ENCODE data around the gene FAM107B. TPM values are rescaled to one million over a fixed set of nuclear protein-coding genes. Genes with fewer than 3 reads are reported as not detected.

Gene FAM107B
- total RNA-seq, 1 experiment from 2014 or later: 41.6 TPM

DNA sequence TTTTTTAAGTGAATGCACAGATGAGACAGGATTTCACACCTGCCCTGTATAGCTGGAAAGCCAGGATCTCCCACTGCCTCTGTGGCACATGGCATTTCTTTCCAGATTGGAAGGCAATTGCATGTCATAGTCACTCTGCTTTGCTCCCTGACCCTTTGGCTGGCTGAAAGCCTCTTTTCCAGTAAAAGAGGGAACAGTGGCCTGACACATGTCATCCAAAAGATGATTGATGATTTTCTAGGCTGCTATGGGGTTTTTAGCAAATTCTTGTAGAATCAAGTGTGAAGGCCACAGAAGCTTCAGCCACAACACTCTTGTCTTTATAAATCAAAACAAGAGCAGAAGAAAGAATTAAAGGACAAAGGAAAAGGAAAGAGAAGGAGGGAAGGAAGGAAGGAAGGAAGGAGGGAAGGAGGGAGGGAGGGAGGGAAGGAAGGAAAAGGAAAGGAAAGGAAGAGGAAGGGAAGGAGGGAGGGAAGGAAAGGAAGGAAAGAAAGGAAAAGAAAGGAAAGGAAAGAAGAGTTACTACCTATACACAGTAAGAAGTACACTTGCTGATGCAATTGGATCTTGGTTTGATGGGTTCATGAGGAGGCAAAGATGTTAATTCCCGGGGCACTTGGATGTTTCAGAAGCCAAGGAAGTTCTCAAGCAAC is 285.0 kb downstream of the FAM107B start:
- ATAC-seq (no peak), DNase-seq (ENCODE audit: low read depth, low spot score) (no peak)
- no peaks in the 10 kb centered on the region for H4K20me1 ChIP-seq (ENCODE audit: insufficient read depth)
- TF ChIP-seq ELF1 (IDR thresholded peaks at IDR 0.05; ENCODE audit: borderline replicate concordance, low read depth) (no peak), JUND (IDR thresholded peaks at IDR 0.05) (no peak), TCF7L2 (IDR thresholded peaks at IDR 0.05; ENCODE audit: borderline replicate concordance, extremely low read depth, insufficient read depth, insufficient read length) (no peak), EGR1 (IDR thresholded peaks at IDR 0.05; ENCODE audit: low read depth) (no peak), POLR2A (IDR thresholded peaks at IDR 0.05; ENCODE audit: borderline replicate concordance, extremely low read depth, insufficient read depth, insufficient read length) (no peak), RAD21 (IDR thresholded peaks at IDR 0.05; ENCODE audit: low read depth) (no peak), FOSL1 (IDR thresholded peaks at IDR 0.05; ENCODE audit: low read depth) (no peak), SRF (IDR thresholded peaks at IDR 0.05; ENCODE audit: low read depth) (no peak), ZFX (IDR thresholded peaks at IDR 0.05) (no peak), POLR2AphosphoS5 (IDR thresholded peaks at IDR 0.05; ENCODE audit: low read depth, low read length) (no peak)
- TF ChIP-seq, protein P1, sequence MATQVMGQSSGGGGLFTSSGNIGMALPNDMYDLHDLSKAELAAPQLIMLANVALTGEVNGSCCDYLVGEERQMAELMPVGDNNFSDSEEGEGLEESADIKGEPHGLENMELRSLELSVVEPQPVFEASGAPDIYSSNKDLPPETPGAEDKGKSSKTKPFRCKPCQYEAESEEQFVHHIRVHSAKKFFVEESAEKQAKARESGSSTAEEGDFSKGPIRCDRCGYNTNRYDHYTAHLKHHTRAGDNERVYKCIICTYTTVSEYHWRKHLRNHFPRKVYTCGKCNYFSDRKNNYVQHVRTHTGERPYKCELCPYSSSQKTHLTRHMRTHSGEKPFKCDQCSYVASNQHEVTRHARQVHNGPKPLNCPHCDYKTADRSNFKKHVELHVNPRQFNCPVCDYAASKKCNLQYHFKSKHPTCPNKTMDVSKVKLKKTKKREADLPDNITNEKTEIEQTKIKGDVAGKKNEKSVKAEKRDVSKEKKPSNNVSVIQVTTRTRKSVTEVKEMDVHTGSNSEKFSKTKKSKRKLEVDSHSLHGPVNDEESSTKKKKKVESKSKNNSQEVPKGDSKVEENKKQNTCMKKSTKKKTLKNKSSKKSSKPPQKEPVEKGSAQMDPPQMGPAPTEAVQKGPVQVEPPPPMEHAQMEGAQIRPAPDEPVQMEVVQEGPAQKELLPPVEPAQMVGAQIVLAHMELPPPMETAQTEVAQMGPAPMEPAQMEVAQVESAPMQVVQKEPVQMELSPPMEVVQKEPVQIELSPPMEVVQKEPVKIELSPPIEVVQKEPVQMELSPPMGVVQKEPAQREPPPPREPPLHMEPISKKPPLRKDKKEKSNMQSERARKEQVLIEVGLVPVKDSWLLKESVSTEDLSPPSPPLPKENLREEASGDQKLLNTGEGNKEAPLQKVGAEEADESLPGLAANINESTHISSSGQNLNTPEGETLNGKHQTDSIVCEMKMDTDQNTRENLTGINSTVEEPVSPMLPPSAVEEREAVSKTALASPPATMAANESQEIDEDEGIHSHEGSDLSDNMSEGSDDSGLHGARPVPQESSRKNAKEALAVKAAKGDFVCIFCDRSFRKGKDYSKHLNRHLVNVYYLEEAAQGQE (IDR thresholded peaks at IDR 0.05; ENCODE audit: low read depth): no peak
- TF ChIP-seq, protein P2, sequence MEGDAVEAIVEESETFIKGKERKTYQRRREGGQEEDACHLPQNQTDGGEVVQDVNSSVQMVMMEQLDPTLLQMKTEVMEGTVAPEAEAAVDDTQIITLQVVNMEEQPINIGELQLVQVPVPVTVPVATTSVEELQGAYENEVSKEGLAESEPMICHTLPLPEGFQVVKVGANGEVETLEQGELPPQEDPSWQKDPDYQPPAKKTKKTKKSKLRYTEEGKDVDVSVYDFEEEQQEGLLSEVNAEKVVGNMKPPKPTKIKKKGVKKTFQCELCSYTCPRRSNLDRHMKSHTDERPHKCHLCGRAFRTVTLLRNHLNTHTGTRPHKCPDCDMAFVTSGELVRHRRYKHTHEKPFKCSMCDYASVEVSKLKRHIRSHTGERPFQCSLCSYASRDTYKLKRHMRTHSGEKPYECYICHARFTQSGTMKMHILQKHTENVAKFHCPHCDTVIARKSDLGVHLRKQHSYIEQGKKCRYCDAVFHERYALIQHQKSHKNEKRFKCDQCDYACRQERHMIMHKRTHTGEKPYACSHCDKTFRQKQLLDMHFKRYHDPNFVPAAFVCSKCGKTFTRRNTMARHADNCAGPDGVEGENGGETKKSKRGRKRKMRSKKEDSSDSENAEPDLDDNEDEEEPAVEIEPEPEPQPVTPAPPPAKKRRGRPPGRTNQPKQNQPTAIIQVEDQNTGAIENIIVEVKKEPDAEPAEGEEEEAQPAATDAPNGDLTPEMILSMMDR (IDR thresholded peaks at IDR 0.05 in 2 of 3, conservative IDR thresholded peaks at IDR 0.05 in 1 of 3; ENCODE audit: borderline replicate concordance in 1 of 3, insufficient read depth in 1 of 3, low read depth in 2 of 3, low read length in 2 of 3): no peak
- TF ChIP-seq, protein P3, sequence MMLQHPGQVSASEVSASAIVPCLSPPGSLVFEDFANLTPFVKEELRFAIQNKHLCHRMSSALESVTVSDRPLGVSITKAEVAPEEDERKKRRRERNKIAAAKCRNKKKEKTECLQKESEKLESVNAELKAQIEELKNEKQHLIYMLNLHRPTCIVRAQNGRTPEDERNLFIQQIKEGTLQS (IDR thresholded peaks at IDR 0.05): no peak
- H3K36me3 ChIP-seq (ENCODE audit: control insufficient read depth in 1 of 2, insufficient read depth in 2 of 2, low read length in 2 of 2): no peaks in the 10 kb centered on the region
- H3K4me2 ChIP-seq (ENCODE audit: low read length): no peak overlapping the region
- intact Hi-C loops (cut with micrococcal nuclease): no loop called here
- H3K9me3 ChIP-seq (ENCODE audit: control insufficient read depth in 1 of 2, insufficient read depth in 1 of 2, low read depth in 1 of 2, low read length in 2 of 2): no peaks in the 10 kb centered on the region
- peaks cover 50% of the 10 kb centered on the region for H3K27me3 ChIP-seq (ENCODE audit: insufficient read depth, low read length)
- no peak overlapping the region for H2AFZ ChIP-seq (ENCODE audit: low read depth, low read length, poor library complexity, severe bottlenecking)
- no peaks in the 10 kb centered on the region for H3K9me2 ChIP-seq (ENCODE audit: insufficient read depth)
- no peak overlapping the region for H3K9ac ChIP-seq (ENCODE audit: low read length)
- POLR2A ChIA-PET: no interaction called here
- H3K4me1 ChIP-seq (ENCODE audit: control insufficient read depth in 1 of 2, insufficient read depth in 2 of 2, low read length in 2 of 2): no peaks in the 10 kb centered on the region
- H3K79me2 ChIP-seq (ENCODE audit: insufficient read depth, low read length): no peaks in the 10 kb centered on the region
- CTCF ChIA-PET: interaction anchor here (1.2 kb wide), 1 partner anchor 289 kb away, joined by 3 read pairs; no protein-coding TSS in a partner anchor
- H3K4me3 ChIP-seq (replicated peaks in 1 of 2; ENCODE audit: low read depth in 1 of 2, low read length in 2 of 2): no peak overlapping the region
- no peak overlapping the region for H3K27ac ChIP-seq (ENCODE audit: low read depth, low read length)
- RAD21 ChIA-PET (ENCODE audit: low non-redundant PET in 1 of 2, low total read pairs in 2 of 2, uncharacterized antibody in 2 of 2, unreplicated experiment in 2 of 2): interaction anchor here in 1 of 2 experiments (0.5 kb wide), 1 partner anchor 359 kb away, joined by 3 read pairs; no protein-coding TSS in a partner anchor
- no TSS peak for BruUV-seq (replicated peaks)
